Breast epithelium (tissue), 3 donors: ENCODE measurements around the gene PDE10A.

ENCODE experiments used
- CTCF ChIP-seq, 3 donors: fragments of 450-650 bp; IDR thresholded peaks; one replicate each; pipeline ENCODE4 v1.5.1; 2016 to 2017; ENCODE audit warnings: antibody characterized with exemption in 3 of 3, mild to moderate bottlenecking in 3 of 3, moderate library complexity in 3 of 3
- POLR2A ChIP-seq: fragments of 450-650 bp; IDR thresholded peaks from one replicate; pipeline ENCODE4 v1.6.1; 2016; ENCODE audit warnings: antibody characterized with exemption, mild to moderate bottlenecking, moderate library complexity
- POLR2AphosphoS5 ChIP-seq, 3 donors: sonication (generic); formaldehyde crosslinking; IDR thresholded peaks; one replicate each; pipeline ENCODE4 v1.6.1; 2017; ENCODE audit warnings: antibody characterized with exemption in 3 of 3

GRCh38 chr6:165551828-165552227 lies 111.2 kb downstream of the PDE10A start:
- TF ChIP-seq CTCF (IDR thresholded peaks at IDR 0.05) (no peak), POLR2A (no peak), POLR2AphosphoS5 (IDR thresholded peaks at IDR 0.05) (no peak)
